Suprapubic skin (tissue), 4 donors: ENCODE results near the gene CLIP1.

ENCODE experiments used
- POLR2A ChIP-seq, 2 donors: fragments of 450-650 bp; IDR thresholded peaks; one replicate each; pipeline ENCODE4 v1.6.1; 2017; ENCODE audit warnings: antibody characterized with exemption in 2 of 2, mild to moderate bottlenecking in 2 of 2, moderate library complexity in 2 of 2
- POLR2AphosphoS5 ChIP-seq, 3 donors: sonication (generic); formaldehyde crosslinking; IDR thresholded peaks; one replicate each; pipeline ENCODE4 v1.6.1; 2017; ENCODE audit warnings: antibody characterized with exemption in 3 of 3
- TF ChIP-seq, protein P1 (sequence below), 2 donors: fragments of 200-600 bp in 1 of 2; fragments of 450-650 bp in 1 of 2; sonication (generic) in 1 of 2; IDR thresholded peaks; one replicate each; pipeline ENCODE4 v1.5.1; 2016 to 2019; ENCODE audit warnings: antibody characterized with exemption in 2 of 2, mild to moderate bottlenecking in 1 of 2, moderate library complexity in 1 of 2

DNA sequence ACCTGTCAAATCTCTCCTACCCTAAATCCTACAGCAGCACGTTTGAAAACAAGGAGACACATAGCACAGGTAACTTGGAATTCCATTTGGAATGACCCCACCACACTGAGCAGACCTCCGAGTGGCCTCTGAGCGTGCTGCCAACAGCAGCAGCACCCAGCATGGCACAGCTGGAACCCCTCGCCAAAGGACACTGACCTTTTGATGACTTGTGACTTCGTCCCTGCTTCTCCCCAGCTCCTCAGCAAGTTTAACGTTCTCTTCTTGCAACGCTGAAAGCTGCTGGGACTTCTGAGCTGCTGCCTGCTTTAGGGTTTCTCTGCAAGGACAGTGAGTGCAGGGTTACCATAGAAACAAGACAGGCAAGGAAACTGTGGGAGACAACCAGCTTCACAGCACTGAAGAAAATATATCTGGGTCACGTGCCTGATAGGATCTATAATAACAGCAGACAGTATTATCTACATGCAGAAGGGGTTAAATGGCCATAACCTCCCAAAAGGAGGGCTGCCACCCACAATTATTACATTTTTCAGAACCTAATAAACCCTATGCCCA, 112.8 kb downstream of the CLIP1 start:
- TF ChIP-seq POLR2A (IDR thresholded peaks at IDR 0.05) = no peak
- TF ChIP-seq, protein P1, sequence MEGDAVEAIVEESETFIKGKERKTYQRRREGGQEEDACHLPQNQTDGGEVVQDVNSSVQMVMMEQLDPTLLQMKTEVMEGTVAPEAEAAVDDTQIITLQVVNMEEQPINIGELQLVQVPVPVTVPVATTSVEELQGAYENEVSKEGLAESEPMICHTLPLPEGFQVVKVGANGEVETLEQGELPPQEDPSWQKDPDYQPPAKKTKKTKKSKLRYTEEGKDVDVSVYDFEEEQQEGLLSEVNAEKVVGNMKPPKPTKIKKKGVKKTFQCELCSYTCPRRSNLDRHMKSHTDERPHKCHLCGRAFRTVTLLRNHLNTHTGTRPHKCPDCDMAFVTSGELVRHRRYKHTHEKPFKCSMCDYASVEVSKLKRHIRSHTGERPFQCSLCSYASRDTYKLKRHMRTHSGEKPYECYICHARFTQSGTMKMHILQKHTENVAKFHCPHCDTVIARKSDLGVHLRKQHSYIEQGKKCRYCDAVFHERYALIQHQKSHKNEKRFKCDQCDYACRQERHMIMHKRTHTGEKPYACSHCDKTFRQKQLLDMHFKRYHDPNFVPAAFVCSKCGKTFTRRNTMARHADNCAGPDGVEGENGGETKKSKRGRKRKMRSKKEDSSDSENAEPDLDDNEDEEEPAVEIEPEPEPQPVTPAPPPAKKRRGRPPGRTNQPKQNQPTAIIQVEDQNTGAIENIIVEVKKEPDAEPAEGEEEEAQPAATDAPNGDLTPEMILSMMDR (IDR thresholded peaks at IDR 0.05) = no peak
- TF ChIP-seq POLR2AphosphoS5 (IDR thresholded peaks at IDR 0.05) = no peak
